Muscle of back (tissue), 11 donors: ENCODE measurements around the gene C19orf38. TPM values are rescaled to one million over a fixed set of nuclear protein-coding genes. Genes with fewer than 3 reads are reported as not detected.
A peak's percentile ranks its signal among the peaks of the same experiment; 100 is the strongest.
"Not testable (repeated sequence)": the region's sequence is repeated elsewhere in the genome, so short reads cannot be mapped to it uniquely, and the experiment has no call there.

ENCODE experiments used
- DNase-seq, 3 donors: peaks; one replicate each; pipeline versions ENCODE4 v3.0.0 to v3.0.0-alpha.2; 2013
- polyA plus RNA-seq, 10 donors: library from polyadenylated mRNA; unstranded; fragments of 120-200 nt; gene quantifications; one replicate each; pipeline ENCODE4 v1.2.1, GENCODE V29; 2013; ENCODE audit not compliant: insufficient read length in 10 of 10

Gene C19orf38
- polyA plus RNA-seq, 10 donors, result 1.6 to 4.7 (median 2.6) TPM

DNA sequence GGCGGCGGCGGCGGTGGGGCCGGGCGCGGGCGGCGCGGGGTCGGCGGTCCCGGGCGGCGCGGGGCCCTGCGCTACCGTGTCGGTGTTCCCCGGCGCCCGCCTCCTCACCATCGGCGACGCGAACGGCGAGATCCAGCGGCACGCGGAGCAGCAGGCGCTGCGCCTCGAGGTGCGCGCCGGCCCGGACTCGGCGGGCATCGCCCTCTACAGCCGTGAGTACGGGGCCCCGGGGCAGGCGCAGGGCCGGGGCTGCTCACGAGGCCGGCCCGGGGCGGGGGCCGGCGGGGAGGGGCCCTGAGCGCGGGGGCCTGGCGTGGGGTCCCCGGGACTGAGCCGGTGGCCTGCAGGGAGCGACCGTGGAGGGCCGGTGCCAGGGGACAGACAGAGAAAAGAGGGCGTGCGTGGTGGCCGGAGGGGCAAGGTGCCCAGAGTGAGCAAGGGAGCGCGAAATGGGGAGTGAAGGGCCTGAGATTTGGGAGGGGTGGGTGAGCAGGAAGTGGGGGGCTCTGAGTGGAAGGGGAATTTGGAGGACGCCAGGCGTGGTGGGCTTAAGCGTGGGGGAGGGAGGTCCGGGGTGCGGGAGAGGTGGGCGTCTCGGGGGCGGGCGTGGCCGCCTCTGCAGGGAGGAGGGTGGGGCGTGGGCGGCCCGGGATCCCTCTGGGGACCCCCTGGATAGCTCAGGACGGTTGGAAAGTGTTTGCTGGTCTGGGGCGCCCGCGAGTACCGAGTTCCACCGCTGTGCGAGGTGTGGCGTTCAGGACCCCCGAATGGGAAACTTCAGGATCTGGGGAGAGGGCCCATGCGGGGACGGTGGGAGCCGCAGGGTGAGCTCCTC, 23.7 kb downstream of the C19orf38 start:
- peak in 1 of 3 donors; percentile 80 for DNase-seq

DNA sequence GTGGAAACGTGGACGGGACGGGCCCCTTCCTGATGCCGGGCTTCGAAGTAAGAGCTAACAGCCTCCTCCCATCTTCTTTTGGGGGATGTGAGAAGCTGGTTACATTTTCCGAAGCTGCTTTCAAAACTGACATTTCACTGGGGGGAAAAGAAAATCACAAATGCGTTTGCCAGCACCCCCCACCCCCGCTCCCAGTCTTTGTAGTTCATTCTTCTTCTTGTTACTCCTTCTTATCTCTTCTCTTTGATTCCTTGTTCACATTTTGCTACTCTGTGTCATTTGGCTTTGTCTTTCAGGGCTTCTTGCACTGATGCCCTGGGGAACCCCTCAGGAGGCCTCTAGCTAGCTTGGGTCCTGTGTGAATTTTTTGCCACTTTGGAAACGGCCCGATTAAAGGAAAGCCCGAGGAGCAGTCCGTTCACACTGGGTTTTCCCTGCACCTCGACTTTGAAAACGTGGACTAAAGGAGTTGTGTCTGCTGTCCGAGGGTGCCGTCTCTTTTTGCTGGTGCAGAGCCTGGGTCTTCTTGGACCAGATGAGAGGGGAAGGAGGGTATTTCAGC, 24.4 kb downstream of the C19orf38 start:
- DNase-seq, result no peak

- DNase-seq, result no peak
Observed at GRCh38 chr19:10874024-10874423, 25.8 kb downstream of the C19orf38 start.

DNA sequence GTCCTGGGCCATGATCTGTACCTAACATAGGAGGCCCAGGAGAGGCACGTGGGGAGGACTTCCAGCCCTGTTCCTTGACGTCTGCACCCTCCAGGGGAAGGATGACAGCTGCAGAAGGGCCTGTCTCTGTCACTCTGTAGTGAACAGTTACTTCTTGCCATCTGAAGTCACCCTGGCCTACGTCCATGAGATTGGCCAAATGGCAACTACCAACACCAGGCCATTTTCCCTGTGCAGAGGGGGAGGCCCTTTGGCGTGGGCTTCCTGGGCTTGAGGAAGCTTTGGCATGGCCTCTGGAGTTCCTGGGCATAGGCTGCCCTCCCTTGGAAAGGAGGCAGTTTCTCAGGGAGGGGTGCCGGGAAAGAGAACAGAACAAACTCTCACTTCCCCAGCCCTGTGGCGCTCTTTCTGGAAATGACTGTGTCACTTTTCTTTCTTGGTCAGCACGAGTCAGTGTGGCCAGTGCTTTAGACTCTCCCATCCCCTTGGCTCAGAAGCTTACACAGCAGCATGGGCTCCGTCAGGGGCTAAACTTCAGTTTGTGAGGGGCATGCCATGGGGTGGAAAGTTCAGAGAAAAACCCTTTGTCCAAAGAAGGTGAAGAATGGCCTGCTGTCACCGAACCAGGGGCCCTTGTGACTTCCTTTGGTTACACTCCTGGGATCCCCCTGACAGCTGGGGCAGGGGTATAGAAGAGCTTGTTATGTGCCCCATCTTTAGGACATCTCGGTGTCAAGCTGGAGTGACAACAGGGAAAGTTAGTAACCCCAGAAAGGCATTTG, 28.4 kb downstream of the C19orf38 start:
- DNase-seq, result peak in 2 of 3 donors; percentile 55 to 57

GRCh38 chr19:10877608-10878007, 29.4 kb downstream of the C19orf38 start:
- not testable (repeated sequence) for DNase-seq

- no peak for DNase-seq
Observed at GRCh38 chr19:10878253-10878652, 30.0 kb downstream of the C19orf38 start.

- DNase-seq, result no peak
Observed at GRCh38 chr19:10881403-10882107, 33.3 kb downstream of the C19orf38 start.

GRCh38 chr19:10882108-10882457, 33.9 kb downstream of the C19orf38 start:
- no peak for DNase-seq

DNA sequence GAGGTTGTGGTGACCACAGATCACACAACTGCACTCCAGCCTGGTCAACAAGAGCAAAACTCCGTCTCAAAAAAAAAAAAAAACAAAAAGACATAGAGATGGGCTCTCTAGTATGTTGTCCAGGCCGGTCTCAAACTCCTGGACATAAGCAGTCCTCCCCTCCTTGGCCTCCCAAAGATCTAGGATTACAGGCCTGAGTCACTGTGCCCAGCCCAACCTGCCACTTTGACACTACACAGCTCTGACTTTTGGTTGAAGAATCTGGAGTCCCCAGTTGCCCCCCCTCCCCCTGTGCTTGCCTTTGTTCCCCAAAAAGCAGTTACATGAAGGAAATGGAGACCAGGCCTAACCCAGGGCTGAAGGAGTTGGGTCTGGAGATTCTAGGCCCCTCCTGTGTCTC, 36.1 kb downstream of the C19orf38 start:
- no peak for DNase-seq

DNA sequence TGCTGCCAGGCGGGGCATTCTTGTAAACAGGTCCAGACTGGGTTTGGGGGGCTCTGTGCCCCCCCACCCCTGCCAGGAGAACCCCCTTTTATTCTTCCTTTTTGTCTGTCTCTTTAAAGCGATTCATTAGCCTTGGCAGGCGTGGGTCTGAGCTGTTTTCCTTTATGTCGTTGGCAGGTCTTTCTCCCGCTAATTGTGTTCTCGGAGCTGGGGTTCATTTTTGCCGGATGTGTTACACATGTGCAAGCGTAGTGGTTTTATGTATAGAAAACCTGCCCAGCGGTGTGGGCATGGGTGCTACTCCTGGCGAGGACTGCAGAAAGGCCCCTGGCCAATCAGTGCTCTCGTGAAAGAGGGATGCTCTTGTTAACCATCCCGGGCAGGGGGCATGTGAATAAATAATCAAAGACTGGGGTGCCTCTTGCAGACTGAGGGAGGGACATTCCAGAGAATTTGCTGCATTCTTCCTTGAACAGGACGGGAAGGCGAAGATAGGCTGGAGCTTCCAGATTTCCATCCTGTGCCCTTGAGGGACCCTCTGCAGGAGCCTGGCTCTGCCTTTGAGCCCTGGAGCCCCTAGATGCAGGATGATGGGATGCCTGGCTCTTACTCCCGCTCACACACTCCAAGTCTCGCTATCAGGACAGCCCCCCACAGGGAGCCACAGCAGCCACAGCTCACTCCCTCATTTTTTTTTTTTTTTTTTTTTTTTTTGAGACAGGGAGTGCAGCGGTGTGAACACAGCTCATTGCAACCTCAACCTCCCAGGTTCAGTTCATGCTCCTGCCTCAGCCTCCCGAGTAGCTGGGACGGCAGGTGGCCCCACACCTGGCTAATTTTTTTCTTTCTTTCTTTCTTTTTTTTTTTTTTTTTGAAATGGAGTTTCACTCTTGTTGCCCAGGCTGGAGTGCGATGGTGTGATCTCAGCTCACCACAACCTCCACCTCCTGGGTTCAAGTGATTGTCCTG, 37.3 kb downstream of the C19orf38 start:
- no peak for DNase-seq

- no peak for DNase-seq
Observed at GRCh38 chr19:10887616-10888367, 39.6 kb downstream of the C19orf38 start.

GRCh38 chr19:10888421-10888866, 40.2 kb downstream of the C19orf38 start:
- no peak for DNase-seq

DNA sequence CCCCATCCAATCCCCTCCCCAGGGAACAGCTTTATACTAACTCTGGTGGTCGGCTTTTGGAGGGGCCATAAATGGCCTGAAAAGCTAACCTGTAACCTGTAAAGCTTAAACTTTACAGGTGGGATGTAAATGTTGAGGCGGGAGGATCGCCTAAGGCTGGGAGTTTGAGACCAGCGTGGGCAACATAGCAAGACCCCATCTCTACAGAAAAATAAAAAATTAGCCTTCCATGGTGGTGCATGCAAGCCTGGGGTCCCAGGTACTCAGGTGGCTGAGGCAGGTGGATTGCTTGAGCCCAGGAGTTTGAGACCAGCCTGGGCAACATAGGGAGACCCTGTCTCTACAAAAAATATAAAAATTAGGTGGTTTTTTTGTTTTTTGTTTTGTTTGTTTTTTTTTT, 41.7 kb downstream of the C19orf38 start:
- no peak for DNase-seq

DNA sequence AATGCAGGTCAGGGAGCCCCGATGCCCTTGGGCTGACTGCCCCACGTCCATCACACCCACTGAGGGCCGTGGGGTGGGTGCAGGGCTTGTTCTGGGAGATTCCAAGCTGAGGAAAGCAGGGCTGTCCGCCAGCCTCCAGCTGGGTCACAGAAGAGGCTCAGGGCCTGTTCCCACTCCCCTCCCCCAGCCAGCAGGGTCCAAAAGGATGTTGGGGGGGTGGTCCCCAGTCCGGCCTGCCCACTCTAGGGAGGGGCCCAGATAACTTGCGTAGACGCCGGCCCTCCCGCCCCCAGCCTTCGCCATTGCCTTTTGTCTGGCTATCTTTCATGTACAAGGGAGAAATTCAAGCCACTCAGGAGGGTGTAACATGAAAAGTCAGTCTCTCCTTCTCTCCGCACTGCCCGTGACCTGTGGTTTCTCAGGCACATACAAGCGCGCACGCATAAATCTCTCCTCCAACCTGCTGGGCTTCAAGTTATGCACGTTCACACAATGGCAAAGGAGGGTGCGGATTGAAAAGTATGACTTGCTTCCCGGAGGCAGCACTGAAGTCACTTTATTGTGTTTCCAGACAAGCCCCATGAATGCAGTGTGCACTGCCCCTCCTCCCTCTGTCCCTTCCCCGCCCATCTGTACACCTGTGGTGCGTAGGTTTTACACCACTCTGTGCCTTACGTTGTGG, 43.3 kb downstream of the C19orf38 start:
- DNase-seq, result peak in 2 of 3 donors; percentile 48 to 84

GRCh38 chr19:10892256-10892655, 44.0 kb downstream of the C19orf38 start:
- peak in 2 of 3 donors; percentile 53 to 61 for DNase-seq

- no peak for DNase-seq
Observed at GRCh38 chr19:10894911-10895213, 46.6 kb downstream of the C19orf38 start.

- DNase-seq, result no peak
Observed at GRCh38 chr19:10895363-10895762, 47.1 kb downstream of the C19orf38 start.

- DNase-seq, result no peak
Observed at GRCh38 chr19:10895920-10896319, 47.7 kb downstream of the C19orf38 start.

DNA sequence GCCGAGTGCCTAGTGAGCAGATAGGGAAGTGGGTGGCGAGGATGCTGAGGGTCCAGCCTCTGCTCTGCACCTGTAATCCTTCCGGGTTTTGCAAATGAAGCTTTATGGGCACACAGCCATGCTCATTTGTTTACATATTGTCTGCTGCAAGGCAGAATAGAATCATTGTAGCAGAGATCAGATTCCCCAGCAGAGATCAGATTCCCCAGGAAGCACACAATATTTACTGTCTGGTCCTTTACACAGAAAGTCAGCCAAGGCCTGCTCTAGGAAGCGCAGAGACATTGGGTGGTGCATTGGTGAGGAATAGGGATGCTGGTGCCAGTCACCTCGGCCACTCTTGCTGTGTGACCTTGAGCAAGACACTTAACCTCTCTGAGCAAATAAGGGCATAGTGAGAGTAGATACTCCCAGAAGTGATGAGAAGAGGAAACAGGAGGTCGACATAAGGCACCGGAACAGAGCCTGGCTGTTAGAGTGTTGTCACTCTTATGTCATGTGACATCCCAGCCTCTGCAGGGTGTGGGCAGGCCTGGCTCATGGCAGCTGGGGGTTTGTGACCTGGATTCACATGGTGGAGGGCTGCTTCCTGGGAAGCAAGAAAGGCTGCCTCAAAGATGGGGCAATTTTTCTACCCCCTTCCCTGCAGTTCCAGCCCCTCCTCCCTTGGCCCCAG, 48.8 kb downstream of the C19orf38 start:
- no peak for DNase-seq
